ENCODE data around the gene ST6GALNAC3.
A peak's percentile ranks its signal among the peaks of the same experiment; 100 is the strongest.
"Not testable (repeated sequence)": the region's sequence is repeated elsewhere in the genome, so short reads cannot be mapped to it uniquely, and the experiment has no call there.

Gene ST6GALNAC3

GRCh38 chr1:76240316-76240715, 165.8 kb downstream of the ST6GALNAC3 start:
- ATAC-seq = no peak
- Mint-ChIP-seq H3K9me3 (peaks cover 3% of the 10 kb centered on the region), H3K27ac (no peak overlapping the region), H3K27me3 (no peaks in the 10 kb centered on the region), H3K4me3 (no peak overlapping the region), H3K36me3 (peaks cover 14% of the 10 kb centered on the region), H3K4me1 (peaks cover 15% of the 10 kb centered on the region)

- H3K9me3 Mint-ChIP-seq, H3K4me3 Mint-ChIP-seq, H3K27ac Mint-ChIP-seq, ATAC-seq, H3K27me3 Mint-ChIP-seq: not testable (repeated sequence)
- H3K4me1 Mint-ChIP-seq = peaks cover 15% of the 10 kb centered on the region
- H3K36me3 Mint-ChIP-seq = peaks cover 15% of the 10 kb centered on the region
Observed at GRCh38 chr1:76242587-76242986, 168.0 kb downstream of the ST6GALNAC3 start.

GRCh38 chr1:76247261-76247852, 172.8 kb downstream of the ST6GALNAC3 start:
- Mint-ChIP-seq H3K9me3 (peaks cover 6% of the 10 kb centered on the region), H3K4me1 (no peaks in the 10 kb centered on the region), H3K27ac (no peak overlapping the region), H3K27me3 (no peaks in the 10 kb centered on the region), H3K36me3 (peaks cover 23% of the 10 kb centered on the region), H3K4me3 (no peak overlapping the region)
- ATAC-seq = no peak

GRCh38 chr1:76250271-76250670, 175.7 kb downstream of the ST6GALNAC3 start:
- Mint-ChIP-seq H3K9me3 (peaks cover 3% of the 10 kb centered on the region), H3K27ac (no peak overlapping the region)

GRCh38 chr1:76252431-76252830, 177.9 kb downstream of the ST6GALNAC3 start:
- ATAC-seq = no peak
- Mint-ChIP-seq H3K4me1 (no peaks in the 10 kb centered on the region), H3K27ac (no peak overlapping the region), H3K36me3 (peaks cover 8% of the 10 kb centered on the region), H3K27me3 (no peaks in the 10 kb centered on the region), H3K4me3 (no peak overlapping the region), H3K9me3 (peaks cover 3% of the 10 kb centered on the region)

More at GRCh38 chr1:76250271-76250670, 175.7 kb downstream of the ST6GALNAC3 start:
- Mint-ChIP-seq H3K27me3 (no peaks in the 10 kb centered on the region), H3K4me3 (no peak overlapping the region), H3K36me3 (peaks cover 10% of the 10 kb centered on the region), H3K4me1 (no peaks in the 10 kb centered on the region)
- no peak for ATAC-seq

- H3K9me3 Mint-ChIP-seq = no peaks in the 10 kb centered on the region
- H3K27me3 Mint-ChIP-seq = no peaks in the 10 kb centered on the region
- no peak overlapping the region for H3K27ac Mint-ChIP-seq
- H3K4me1 Mint-ChIP-seq = peaks cover 1% of the 10 kb centered on the region
- peaks cover 8% of the 10 kb centered on the region for H3K36me3 Mint-ChIP-seq
- ATAC-seq = no peak
- H3K4me3 Mint-ChIP-seq = no peak overlapping the region
Observed at GRCh38 chr1:76254104-76255030, 179.8 kb downstream of the ST6GALNAC3 start.

GRCh38 chr1:76256289-76257223, 182.0 kb downstream of the ST6GALNAC3 start:
- H3K27me3 Mint-ChIP-seq = no peaks in the 10 kb centered on the region
- H3K4me1 Mint-ChIP-seq = peaks cover 14% of the 10 kb centered on the region
- ATAC-seq = no peak
- H3K27ac Mint-ChIP-seq = no peak overlapping the region
- H3K36me3 Mint-ChIP-seq = no peaks in the 10 kb centered on the region
- no peaks in the 10 kb centered on the region for H3K9me3 Mint-ChIP-seq
- H3K4me3 Mint-ChIP-seq = no peak overlapping the region

- Mint-ChIP-seq H3K27me3 (no peaks in the 10 kb centered on the region), H3K36me3 (no peaks in the 10 kb centered on the region), H3K27ac (no peak overlapping the region), H3K4me3 (no peak overlapping the region), H3K9me3 (no peaks in the 10 kb centered on the region), H3K4me1 (peaks cover 14% of the 10 kb centered on the region)
- no peak for ATAC-seq
Observed at GRCh38 chr1:76257823-76258222, 183.3 kb downstream of the ST6GALNAC3 start.

- Mint-ChIP-seq H3K4me1 (peaks cover 14% of the 10 kb centered on the region), H3K36me3 (no peaks in the 10 kb centered on the region), H3K27ac (no peak overlapping the region), H3K4me3 (no peak overlapping the region), H3K27me3 (no peaks in the 10 kb centered on the region), H3K9me3 (no peaks in the 10 kb centered on the region)
- ATAC-seq = no peak
Observed at GRCh38 chr1:76259270-76259669, 184.7 kb downstream of the ST6GALNAC3 start.

GRCh38 chr1:76260279-76260678, 185.7 kb downstream of the ST6GALNAC3 start:
- Mint-ChIP-seq H3K4me1 (peaks cover 14% of the 10 kb centered on the region), H3K36me3 (no peaks in the 10 kb centered on the region), H3K27me3 (no peaks in the 10 kb centered on the region), H3K9me3 (no peaks in the 10 kb centered on the region), H3K4me3 (no peak overlapping the region), H3K27ac (no peak overlapping the region)
- ATAC-seq = peak; percentile 51

- H3K4me1 Mint-ChIP-seq = peaks cover 14% of the 10 kb centered on the region
- H3K27me3 Mint-ChIP-seq = no peaks in the 10 kb centered on the region
- no peak overlapping the region for H3K4me3 Mint-ChIP-seq
- no peak overlapping the region for H3K27ac Mint-ChIP-seq
- H3K36me3 Mint-ChIP-seq = no peaks in the 10 kb centered on the region
- ATAC-seq = no peak
- no peaks in the 10 kb centered on the region for H3K9me3 Mint-ChIP-seq
Observed at GRCh38 chr1:76262601-76263000, 188.1 kb downstream of the ST6GALNAC3 start.

- Mint-ChIP-seq H3K9me3 (no peaks in the 10 kb centered on the region), H3K27ac (no peak overlapping the region), H3K4me1 (peaks cover 25% of the 10 kb centered on the region), H3K27me3 (no peaks in the 10 kb centered on the region), H3K36me3 (no peaks in the 10 kb centered on the region), H3K4me3 (no peak overlapping the region)
- no peak for ATAC-seq
Observed at GRCh38 chr1:76264642-76265041, 190.1 kb downstream of the ST6GALNAC3 start.

GRCh38 chr1:76266762-76267161, 192.2 kb downstream of the ST6GALNAC3 start:
- Mint-ChIP-seq H3K4me1 (peaks cover 15% of the 10 kb centered on the region), H3K4me3 (no peak overlapping the region), H3K27me3 (no peaks in the 10 kb centered on the region)

GRCh38 chr1:76267631-76268030, 193.1 kb downstream of the ST6GALNAC3 start:
- peak; percentile 63 for ATAC-seq
- no peak overlapping the region for H3K4me3 Mint-ChIP-seq
- H3K36me3 Mint-ChIP-seq = no peaks in the 10 kb centered on the region
- peaks cover 15% of the 10 kb centered on the region for H3K4me1 Mint-ChIP-seq
- no peaks in the 10 kb centered on the region for H3K9me3 Mint-ChIP-seq
- H3K27me3 Mint-ChIP-seq = no peaks in the 10 kb centered on the region
- no peak overlapping the region for H3K27ac Mint-ChIP-seq

More at GRCh38 chr1:76266762-76267161, 192.2 kb downstream of the ST6GALNAC3 start:
- Mint-ChIP-seq H3K36me3 (no peaks in the 10 kb centered on the region), H3K9me3 (no peaks in the 10 kb centered on the region), H3K27ac (no peak overlapping the region)
- ATAC-seq = no peak

GRCh38 chr1:76268341-76268740, 193.8 kb downstream of the ST6GALNAC3 start:
- no peak overlapping the region for H3K4me3 Mint-ChIP-seq
- H3K4me1 Mint-ChIP-seq = peaks cover 15% of the 10 kb centered on the region
- no peaks in the 10 kb centered on the region for H3K36me3 Mint-ChIP-seq
- no peak overlapping the region for H3K27ac Mint-ChIP-seq
- no peaks in the 10 kb centered on the region for H3K9me3 Mint-ChIP-seq
- ATAC-seq = no peak
- no peaks in the 10 kb centered on the region for H3K27me3 Mint-ChIP-seq
